Endometrium (tissue), 2 donors: Measurements from ENCODE around the gene MAPK1.
"Not testable (repeated sequence)": the region's sequence is repeated elsewhere in the genome, so short reads cannot be mapped to it uniquely, and the experiment has no call there.

Experiments used
- FAIRE-seq: peaks from 2 replicates; lab custom pipeline; 2012; peaks lifted over from hg19 to GRCh38; lab: Jason Lieb, UNC
- donor health status: control.
- donor health status: control.

Gene MAPK1

GRCh38 chr22:21725956-21726649 lies 141.3 kb downstream of the MAPK1 start:
- no peak for FAIRE-seq

GRCh38 chr22:21724496-21724895 lies 142.9 kb downstream of the MAPK1 start:
- FAIRE-seq: not testable (repeated sequence)

GRCh38 chr22:21721195-21721852 lies 146.1 kb downstream of the MAPK1 start:
- not testable (repeated sequence) for FAIRE-seq

GRCh38 chr22:21720191-21720859 lies 147.1 kb downstream of the MAPK1 start:
- not testable (repeated sequence) for FAIRE-seq

GRCh38 chr22:21719024-21719423 lies 148.4 kb downstream of the MAPK1 start:
- no peak for FAIRE-seq

- FAIRE-seq: no peak
Measured at GRCh38 chr22:21718499-21718898, 148.9 kb downstream of the MAPK1 start.

- FAIRE-seq: not testable (repeated sequence)
Measured at GRCh38 chr22:21716395-21717122, 150.9 kb downstream of the MAPK1 start.

- FAIRE-seq: no peak
Measured at GRCh38 chr22:21714786-21715185, 152.7 kb downstream of the MAPK1 start.

GRCh38 chr22:21714059-21714770 lies 153.2 kb downstream of the MAPK1 start:
- FAIRE-seq: no peak

- no peak for FAIRE-seq
Measured at GRCh38 chr22:21713428-21714058, 153.9 kb downstream of the MAPK1 start.

GRCh38 chr22:21712751-21713427 lies 154.6 kb downstream of the MAPK1 start:
- FAIRE-seq: no peak

- FAIRE-seq: no peak
Measured at GRCh38 chr22:21711851-21712250, 155.6 kb downstream of the MAPK1 start.

- no peak for FAIRE-seq
Measured at GRCh38 chr22:21710156-21710555, 157.3 kb downstream of the MAPK1 start.

GRCh38 chr22:21709688-21710087 lies 157.8 kb downstream of the MAPK1 start:
- no peak for FAIRE-seq

GRCh38 chr22:21708960-21709359 lies 158.5 kb downstream of the MAPK1 start:
- FAIRE-seq: no peak

- FAIRE-seq: peak; percentile 45
Measured at GRCh38 chr22:21707677-21708076, 159.8 kb downstream of the MAPK1 start.
